ENCODE results near the gene TRIM59. TPM values are rescaled to one million over a fixed set of nuclear protein-coding genes. Genes with fewer than 3 reads are reported as not detected.

TRIM59 gene
- polyA plus RNA-seq, 1 of the 3 experiments (the other 2 are of a cell fraction): 4.1 TPM

DNA sequence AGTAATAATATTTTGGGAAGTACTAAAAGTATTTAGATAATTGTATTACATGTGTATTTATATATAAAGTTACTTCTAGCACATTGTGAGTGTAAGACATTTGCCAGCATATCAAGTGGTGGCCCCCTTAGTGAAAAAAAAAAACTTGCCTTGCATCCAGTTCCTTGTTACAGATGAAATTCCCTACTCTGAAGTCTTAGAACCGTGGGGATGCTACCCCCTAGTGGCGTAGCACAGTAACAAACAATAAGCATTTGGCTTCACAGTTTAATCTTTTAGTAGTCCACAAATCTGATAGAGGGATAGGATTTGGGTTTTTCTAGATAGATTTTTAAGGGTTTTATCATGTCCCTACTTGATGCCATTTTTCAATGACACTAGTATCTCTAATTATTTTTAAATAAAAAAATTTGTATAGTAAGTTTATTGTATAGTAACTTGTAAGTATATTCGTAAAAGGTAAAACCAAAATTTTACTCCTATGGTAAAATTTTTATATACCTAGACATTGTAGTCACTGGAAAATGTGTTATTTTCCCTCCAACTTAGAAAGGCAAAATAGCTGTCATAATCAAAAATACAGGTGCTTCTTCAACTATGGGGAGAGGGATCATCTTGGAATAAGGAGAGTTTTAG is 35.9 kb downstream of the TRIM59 start:
- peaks cover 0 to 4% of the 10 kb centered on the region in 2 experiments; a peak in 2 of 4 replicates for H3K4me1 ChIP-seq (ENCODE audit: control insufficient read depth in 1 of 2, insufficient read depth in 2 of 2, low read depth in 1 of 2, low read length in 1 of 2)
- no peak overlapping the region for H2AFZ ChIP-seq (ENCODE audit: low read depth)
- no peaks in the 10 kb centered on the region for H3K27me3 ChIP-seq (ENCODE audit: insufficient read depth)
- ChIA-PET CTCF (interaction anchor here (0.6 to 5.9 kb wide), 30 partner anchors 9 to 409 kb away, joined by 3 to 29 read pairs (median 5); partner anchors contain the start of genes SMC4 and TRIM59), POLR2A (no interaction called here)
- WGBS (ENCODE audit: low lambda C conversion rate): 34% methylated on average over 3 of the region's 3 CpGs
- H3K9me3 ChIP-seq: no peaks in the 10 kb centered on the region
- no peak overlapping the region; a peak in 1 of 4 replicates for H3K4me3 ChIP-seq (ENCODE audit: low read depth in 2 of 2, low read length in 1 of 2)
- no peak overlapping the region for H3K4me2 ChIP-seq
- H3K79me2 ChIP-seq (ENCODE audit: insufficient read depth): peaks cover 94% of the 10 kb centered on the region
- peak overlapping the region in 1 of 2 experiments; percentile 44; a peak in 2 of 4 replicates for H3K27ac ChIP-seq (ENCODE audit: low read depth in 2 of 2, low read length in 1 of 2)
- no peak overlapping the region for H3K9ac ChIP-seq
- TF ChIP-seq, protein P1, sequence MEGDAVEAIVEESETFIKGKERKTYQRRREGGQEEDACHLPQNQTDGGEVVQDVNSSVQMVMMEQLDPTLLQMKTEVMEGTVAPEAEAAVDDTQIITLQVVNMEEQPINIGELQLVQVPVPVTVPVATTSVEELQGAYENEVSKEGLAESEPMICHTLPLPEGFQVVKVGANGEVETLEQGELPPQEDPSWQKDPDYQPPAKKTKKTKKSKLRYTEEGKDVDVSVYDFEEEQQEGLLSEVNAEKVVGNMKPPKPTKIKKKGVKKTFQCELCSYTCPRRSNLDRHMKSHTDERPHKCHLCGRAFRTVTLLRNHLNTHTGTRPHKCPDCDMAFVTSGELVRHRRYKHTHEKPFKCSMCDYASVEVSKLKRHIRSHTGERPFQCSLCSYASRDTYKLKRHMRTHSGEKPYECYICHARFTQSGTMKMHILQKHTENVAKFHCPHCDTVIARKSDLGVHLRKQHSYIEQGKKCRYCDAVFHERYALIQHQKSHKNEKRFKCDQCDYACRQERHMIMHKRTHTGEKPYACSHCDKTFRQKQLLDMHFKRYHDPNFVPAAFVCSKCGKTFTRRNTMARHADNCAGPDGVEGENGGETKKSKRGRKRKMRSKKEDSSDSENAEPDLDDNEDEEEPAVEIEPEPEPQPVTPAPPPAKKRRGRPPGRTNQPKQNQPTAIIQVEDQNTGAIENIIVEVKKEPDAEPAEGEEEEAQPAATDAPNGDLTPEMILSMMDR (IDR thresholded peaks at IDR 0.05): peak; percentile 90
- TF ChIP-seq TCF12 (IDR thresholded peaks at IDR 0.05) (no peak), MXI1 (IDR thresholded peaks at IDR 0.05; ENCODE audit: low read depth, low read length) (no peak), GABPA (IDR thresholded peaks at IDR 0.05; ENCODE audit: low read depth) (no peak), RAD21 (IDR thresholded peaks at IDR 0.05; ENCODE audit: low read length) (peak; percentile 89), SMC3 (IDR thresholded peaks at IDR 0.05; ENCODE audit: low read depth, low read length) (peak; percentile 68; the same call in 1 of the 2 replicates), GATA2 (CRISPR knock-in tag; IDR thresholded peaks at IDR 0.05) (no peak), EZH2phosphoT487 (IDR thresholded peaks at IDR 0.05; ENCODE audit: borderline replicate concordance, low read depth) (no peak), POLR2AphosphoS5 (IDR thresholded peaks at IDR 0.05; ENCODE audit: low read depth, low read length) (no peak)
- TF ChIP-seq, protein P2, sequence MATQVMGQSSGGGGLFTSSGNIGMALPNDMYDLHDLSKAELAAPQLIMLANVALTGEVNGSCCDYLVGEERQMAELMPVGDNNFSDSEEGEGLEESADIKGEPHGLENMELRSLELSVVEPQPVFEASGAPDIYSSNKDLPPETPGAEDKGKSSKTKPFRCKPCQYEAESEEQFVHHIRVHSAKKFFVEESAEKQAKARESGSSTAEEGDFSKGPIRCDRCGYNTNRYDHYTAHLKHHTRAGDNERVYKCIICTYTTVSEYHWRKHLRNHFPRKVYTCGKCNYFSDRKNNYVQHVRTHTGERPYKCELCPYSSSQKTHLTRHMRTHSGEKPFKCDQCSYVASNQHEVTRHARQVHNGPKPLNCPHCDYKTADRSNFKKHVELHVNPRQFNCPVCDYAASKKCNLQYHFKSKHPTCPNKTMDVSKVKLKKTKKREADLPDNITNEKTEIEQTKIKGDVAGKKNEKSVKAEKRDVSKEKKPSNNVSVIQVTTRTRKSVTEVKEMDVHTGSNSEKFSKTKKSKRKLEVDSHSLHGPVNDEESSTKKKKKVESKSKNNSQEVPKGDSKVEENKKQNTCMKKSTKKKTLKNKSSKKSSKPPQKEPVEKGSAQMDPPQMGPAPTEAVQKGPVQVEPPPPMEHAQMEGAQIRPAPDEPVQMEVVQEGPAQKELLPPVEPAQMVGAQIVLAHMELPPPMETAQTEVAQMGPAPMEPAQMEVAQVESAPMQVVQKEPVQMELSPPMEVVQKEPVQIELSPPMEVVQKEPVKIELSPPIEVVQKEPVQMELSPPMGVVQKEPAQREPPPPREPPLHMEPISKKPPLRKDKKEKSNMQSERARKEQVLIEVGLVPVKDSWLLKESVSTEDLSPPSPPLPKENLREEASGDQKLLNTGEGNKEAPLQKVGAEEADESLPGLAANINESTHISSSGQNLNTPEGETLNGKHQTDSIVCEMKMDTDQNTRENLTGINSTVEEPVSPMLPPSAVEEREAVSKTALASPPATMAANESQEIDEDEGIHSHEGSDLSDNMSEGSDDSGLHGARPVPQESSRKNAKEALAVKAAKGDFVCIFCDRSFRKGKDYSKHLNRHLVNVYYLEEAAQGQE (IDR thresholded peaks at IDR 0.05; ENCODE audit: low read depth, low read length): no peak
- TF ChIP-seq, protein P3, sequence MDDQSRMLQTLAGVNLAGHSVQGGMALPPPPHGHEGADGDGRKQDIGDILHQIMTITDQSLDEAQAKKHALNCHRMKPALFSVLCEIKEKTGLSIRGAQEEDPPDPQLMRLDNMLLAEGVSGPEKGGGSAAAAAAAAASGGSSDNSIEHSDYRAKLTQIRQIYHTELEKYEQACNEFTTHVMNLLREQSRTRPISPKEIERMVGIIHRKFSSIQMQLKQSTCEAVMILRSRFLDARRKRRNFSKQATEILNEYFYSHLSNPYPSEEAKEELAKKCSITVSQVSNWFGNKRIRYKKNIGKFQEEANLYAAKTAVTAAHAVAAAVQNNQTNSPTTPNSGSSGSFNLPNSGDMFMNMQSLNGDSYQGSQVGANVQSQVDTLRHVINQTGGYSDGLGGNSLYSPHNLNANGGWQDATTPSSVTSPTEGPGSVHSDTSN (IDR thresholded peaks at IDR 0.05): no peak
- peaks cover 74 to 78% of the 10 kb centered on the region in 2 experiments for H3K36me3 ChIP-seq (replicated peaks in 1 of 2; ENCODE audit: control insufficient read depth in 1 of 2, insufficient read depth in 2 of 2, low read length in 1 of 2)
- 0 out of 2 replicates have a peak, but pooled peaks cover 8% of the 10 kb centered on the region for H4K20me1 ChIP-seq (ENCODE audit: insufficient read depth)
- H3K9me2 ChIP-seq: no peaks in the 10 kb centered on the region; the same call in 1 of the 2 replicates
- DNase-seq: peak; percentile 64
- peaks cover 57% of the 10 kb centered on the region for H3F3A ChIP-seq (replicated peaks; ENCODE audit: insufficient read depth)
